ENCODE results near the gene HOXD13. TPM values are rescaled to one million over a fixed set of nuclear protein-coding genes. Genes with fewer than 3 reads are reported as not detected.

HOXD13 gene
- total RNA-seq, 1 experiment from 2014 or later = not detected

GRCh38 chr2:176105730-176106580, 13.4 kb downstream of the HOXD13 start:
- H3K4me1 Mint-ChIP-seq (ENCODE audit: insufficient read depth, unreplicated experiment) = peaks cover 7% of the 10 kb centered on the region
- no peaks in the 10 kb centered on the region for H3K9me3 Mint-ChIP-seq (ENCODE audit: unreplicated experiment)
- POLR2A ChIA-PET = interaction anchor here (1.0 kb wide), 1 partner anchor 9 kb away, joined by 4 read pairs; no protein-coding TSS in a partner anchor
- peak overlapping the region; percentile 41 for H3K27ac Mint-ChIP-seq (ENCODE audit: low read depth, unreplicated experiment)
- peak overlapping the region; percentile 24 for H3K4me3 Mint-ChIP-seq (ENCODE audit: unreplicated experiment)
- CTCF ChIA-PET = interaction anchor here (0.7 to 1.6 kb wide), 4 partner anchors 8 to 854 kb away, joined by 3 to 8 read pairs (median 4); no protein-coding TSS in a partner anchor
- no peaks in the 10 kb centered on the region for H3K36me3 Mint-ChIP-seq (ENCODE audit: insufficient read depth, unreplicated experiment)
- DNase-seq (ENCODE audit: unreplicated experiment) = no peak
- no TSS peak for BruUV-seq (replicated peaks)
- peaks cover 22% of the 10 kb centered on the region for H3K27me3 Mint-ChIP-seq (ENCODE audit: insufficient read depth, unreplicated experiment)
- TF ChIP-seq, protein P1, sequence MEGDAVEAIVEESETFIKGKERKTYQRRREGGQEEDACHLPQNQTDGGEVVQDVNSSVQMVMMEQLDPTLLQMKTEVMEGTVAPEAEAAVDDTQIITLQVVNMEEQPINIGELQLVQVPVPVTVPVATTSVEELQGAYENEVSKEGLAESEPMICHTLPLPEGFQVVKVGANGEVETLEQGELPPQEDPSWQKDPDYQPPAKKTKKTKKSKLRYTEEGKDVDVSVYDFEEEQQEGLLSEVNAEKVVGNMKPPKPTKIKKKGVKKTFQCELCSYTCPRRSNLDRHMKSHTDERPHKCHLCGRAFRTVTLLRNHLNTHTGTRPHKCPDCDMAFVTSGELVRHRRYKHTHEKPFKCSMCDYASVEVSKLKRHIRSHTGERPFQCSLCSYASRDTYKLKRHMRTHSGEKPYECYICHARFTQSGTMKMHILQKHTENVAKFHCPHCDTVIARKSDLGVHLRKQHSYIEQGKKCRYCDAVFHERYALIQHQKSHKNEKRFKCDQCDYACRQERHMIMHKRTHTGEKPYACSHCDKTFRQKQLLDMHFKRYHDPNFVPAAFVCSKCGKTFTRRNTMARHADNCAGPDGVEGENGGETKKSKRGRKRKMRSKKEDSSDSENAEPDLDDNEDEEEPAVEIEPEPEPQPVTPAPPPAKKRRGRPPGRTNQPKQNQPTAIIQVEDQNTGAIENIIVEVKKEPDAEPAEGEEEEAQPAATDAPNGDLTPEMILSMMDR (IDR thresholded peaks at IDR 0.05; ENCODE audit: unreplicated experiment) = no peak
- intact Hi-C loops (cut with micrococcal nuclease) = no loop called here

DNA sequence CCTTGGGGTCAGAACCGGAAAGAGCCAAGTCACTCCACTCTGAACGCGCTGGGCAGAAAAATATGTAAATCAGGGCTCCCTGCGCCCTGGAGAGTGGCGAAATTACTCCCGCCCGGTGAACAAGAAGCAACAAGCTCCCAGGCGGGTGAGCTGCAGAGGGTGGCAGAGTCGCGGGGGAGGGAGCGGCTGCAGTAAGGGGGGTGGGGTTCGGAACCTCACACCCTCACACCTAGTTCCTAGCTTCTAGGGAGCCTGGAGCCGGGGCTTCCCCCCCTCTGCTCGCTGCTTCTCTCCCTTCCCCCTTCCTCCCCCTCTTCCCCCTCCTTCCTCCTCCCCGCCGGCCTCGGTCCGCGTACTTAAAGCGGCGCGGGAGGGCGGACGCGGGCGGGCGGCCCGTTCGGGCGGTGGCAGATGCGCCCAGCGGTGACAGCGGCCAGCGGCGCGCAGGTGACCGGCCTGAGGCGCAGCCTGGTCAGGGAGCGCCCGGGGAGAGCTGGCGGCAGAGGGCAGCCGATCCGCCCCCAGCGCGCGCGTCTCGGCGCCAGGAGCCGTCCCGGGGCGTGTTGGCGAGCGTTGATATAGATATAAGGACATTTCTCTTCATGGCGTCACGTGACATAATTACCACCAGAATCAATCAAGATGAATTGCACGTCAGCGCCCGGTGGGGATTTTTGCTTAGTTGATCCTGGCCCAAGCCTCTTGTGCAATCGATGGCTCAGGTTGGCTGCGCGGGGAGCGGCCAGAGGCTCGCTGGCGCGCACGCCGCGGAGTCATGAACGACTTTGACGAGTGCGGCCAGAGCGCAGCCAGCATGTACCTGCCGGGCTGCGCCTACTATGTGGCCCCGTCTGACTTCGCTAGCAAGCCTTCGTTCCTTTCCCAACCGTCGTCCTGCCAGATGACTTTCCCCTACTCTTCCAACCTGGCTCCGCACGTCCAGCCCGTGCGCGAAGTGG, 14.3 kb downstream of the HOXD13 start, which contains the start of gene HOXD11:
TSS of gene HOXD11 (plus strand) at position 700 of the 959 bp plus-strand sequence. CDS start at position 776, 76 bp downstream.
- peak; percentile 42 for DNase-seq (ENCODE audit: unreplicated experiment)
- intact Hi-C loops (cut with micrococcal nuclease) = no loop called here
- H3K36me3 Mint-ChIP-seq (ENCODE audit: insufficient read depth, unreplicated experiment) = no peaks in the 10 kb centered on the region
- ChIA-PET POLR2A (interaction anchor here (1.0 kb wide), 1 partner anchor 10 kb away, joined by 4 read pairs; no protein-coding TSS in a partner anchor), CTCF (interaction anchor here (0.7 to 1.6 kb wide), 4 partner anchors 9 to 448 kb away, joined by 3 to 8 read pairs (median 3); partner anchors contain the start of gene HOXD10)
- TF ChIP-seq, protein P1 (IDR thresholded peaks at IDR 0.05; ENCODE audit: unreplicated experiment) = no peak
- BruUV-seq (replicated peaks) = no TSS peak
- peak within 1 kb of the TSS; percentile 24 for H3K4me3 Mint-ChIP-seq (ENCODE audit: unreplicated experiment)
- H3K27ac Mint-ChIP-seq (ENCODE audit: low read depth, unreplicated experiment) = peak within 1 kb of the TSS; percentile 41
- H3K27me3 Mint-ChIP-seq (ENCODE audit: insufficient read depth, unreplicated experiment) = peaks cover 22% of the 10 kb centered on the region
- H3K9me3 Mint-ChIP-seq (ENCODE audit: unreplicated experiment) = no peaks in the 10 kb centered on the region
- H3K4me1 Mint-ChIP-seq (ENCODE audit: insufficient read depth, unreplicated experiment) = peaks cover 7% of the 10 kb centered on the region

DNA sequence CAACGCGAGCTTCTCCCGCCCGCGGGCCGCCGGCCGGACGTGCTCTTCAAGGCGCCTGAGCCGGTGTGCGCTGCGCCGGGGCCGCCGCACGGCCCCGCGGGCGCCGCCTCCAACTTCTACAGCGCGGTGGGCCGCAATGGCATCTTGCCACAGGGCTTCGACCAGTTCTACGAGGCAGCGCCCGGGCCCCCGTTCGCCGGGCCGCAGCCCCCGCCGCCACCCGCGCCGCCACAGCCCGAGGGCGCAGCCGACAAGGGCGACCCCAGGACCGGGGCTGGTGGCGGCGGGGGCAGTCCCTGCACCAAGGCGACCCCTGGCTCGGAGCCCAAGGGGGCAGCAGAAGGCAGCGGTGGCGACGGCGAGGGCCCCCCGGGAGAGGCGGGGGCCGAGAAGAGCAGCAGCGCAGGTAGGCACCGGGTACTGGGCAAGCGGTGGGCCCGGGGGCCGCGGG, 15.2 kb downstream of the HOXD13 start:
- H3K4me1 Mint-ChIP-seq (ENCODE audit: insufficient read depth, unreplicated experiment) = peaks cover 7% of the 10 kb centered on the region
- H3K27me3 Mint-ChIP-seq (ENCODE audit: insufficient read depth, unreplicated experiment) = peaks cover 22% of the 10 kb centered on the region
- BruUV-seq (replicated peaks) = no TSS peak
- H3K4me3 Mint-ChIP-seq (ENCODE audit: unreplicated experiment) = no peak overlapping the region
- TF ChIP-seq, protein P1 (IDR thresholded peaks at IDR 0.05; ENCODE audit: unreplicated experiment) = no peak
- H3K36me3 Mint-ChIP-seq (ENCODE audit: insufficient read depth, unreplicated experiment) = no peaks in the 10 kb centered on the region
- CTCF ChIA-PET = interaction anchor here (1.6 kb wide), 1 partner anchor 10 kb away, joined by 8 read pairs; no protein-coding TSS in a partner anchor
- H3K27ac Mint-ChIP-seq (ENCODE audit: low read depth, unreplicated experiment) = no peak overlapping the region
- DNase-seq (ENCODE audit: unreplicated experiment) = no peak
- POLR2A ChIA-PET = no interaction called here
- H3K9me3 Mint-ChIP-seq (ENCODE audit: unreplicated experiment) = no peaks in the 10 kb centered on the region
- intact Hi-C loops (cut with micrococcal nuclease) = no loop called here
